Measurements from ENCODE around the gene MUC16.

The MUC16 gene

DNA sequence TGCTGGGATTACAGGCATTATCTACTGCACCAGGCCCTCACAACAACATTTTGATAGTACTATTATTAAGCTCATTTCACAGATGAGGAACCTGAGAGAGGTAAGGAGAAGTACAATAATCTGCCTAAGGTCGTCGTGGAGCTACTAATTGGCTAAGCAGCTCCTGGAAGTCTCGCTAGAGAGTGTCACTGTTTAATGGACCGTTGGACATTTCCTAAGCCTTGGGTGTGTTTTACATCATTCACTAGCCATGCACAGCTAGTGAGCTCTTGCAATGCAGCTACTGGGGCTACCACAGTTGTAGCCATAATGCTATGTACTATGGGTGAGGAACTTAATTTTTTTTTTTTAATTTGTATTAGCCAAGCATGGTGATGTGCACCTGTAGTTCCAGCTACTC, 42.7 kb upstream of the MUC16 start:
- no peak for DNase-seq (ENCODE audit: low read depth)
- no peak overlapping the region for H3K4me3 ChIP-seq (ENCODE audit: low read depth, low read length)
- no peak for TF ChIP-seq CTCF (IDR thresholded peaks at IDR 0.05; ENCODE audit: insufficient read depth, low read depth, low read length, missing control alignments)

DNA sequence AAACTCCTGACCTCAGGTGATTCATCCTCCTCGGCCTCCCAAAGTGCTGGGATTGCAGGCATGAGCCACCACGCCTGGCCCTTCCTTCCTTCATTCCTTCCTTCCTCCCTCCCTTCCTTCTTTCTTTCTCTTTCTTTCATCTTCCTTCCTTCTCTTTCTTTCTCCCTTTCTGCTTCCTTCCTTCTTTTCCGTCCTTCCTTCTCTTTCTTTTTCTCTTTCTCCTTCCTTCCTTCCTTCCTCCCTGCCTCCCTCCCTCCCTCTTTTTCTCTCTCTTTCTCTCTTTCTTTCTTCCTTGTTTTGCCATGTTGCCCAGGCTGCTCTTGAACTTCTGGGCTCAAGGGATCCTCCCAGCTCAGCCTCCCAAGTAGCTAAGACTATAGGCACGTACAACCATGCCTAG, 36.5 kb upstream of the MUC16 start:
- TF ChIP-seq CTCF (IDR thresholded peaks at IDR 0.05; ENCODE audit: insufficient read depth, low read depth, low read length, missing control alignments), result no peak

GRCh38 chr19:9044449-9044848, 34.2 kb upstream of the MUC16 start:
- no peak for DNase-seq (ENCODE audit: low read depth)
- TF ChIP-seq CTCF (IDR thresholded peaks at IDR 0.05; ENCODE audit: insufficient read depth, low read depth, low read length, missing control alignments), result no peak
- no peak overlapping the region for H3K4me3 ChIP-seq (ENCODE audit: low read depth, low read length)

More for the DNA sequence above, 36.5 kb upstream of the MUC16 start:
- H3K4me3 ChIP-seq (ENCODE audit: low read depth, low read length), result no peak overlapping the region
- no peak for DNase-seq (ENCODE audit: low read depth)

- no peak overlapping the region for H3K4me3 ChIP-seq (ENCODE audit: low read depth, low read length)
- DNase-seq (ENCODE audit: low read depth), result no peak
- TF ChIP-seq CTCF (IDR thresholded peaks at IDR 0.05; ENCODE audit: insufficient read depth, low read depth, low read length, missing control alignments), result no peak
Observed at GRCh38 chr19:9043524-9043923, 33.3 kb upstream of the MUC16 start.

- H3K4me3 ChIP-seq (ENCODE audit: low read depth, low read length), result no peak overlapping the region
- DNase-seq (ENCODE audit: low read depth), result no peak
- TF ChIP-seq CTCF (IDR thresholded peaks at IDR 0.05; ENCODE audit: insufficient read depth, low read depth, low read length, missing control alignments), result no peak
Observed at GRCh38 chr19:9041023-9041422, 30.8 kb upstream of the MUC16 start.

GRCh38 chr19:9040131-9040530, 29.9 kb upstream of the MUC16 start:
- TF ChIP-seq CTCF (IDR thresholded peaks at IDR 0.05; ENCODE audit: insufficient read depth, low read depth, low read length, missing control alignments), result no peak
- no peak overlapping the region for H3K4me3 ChIP-seq (ENCODE audit: low read depth, low read length)
- no peak for DNase-seq (ENCODE audit: low read depth)

- TF ChIP-seq CTCF (IDR thresholded peaks at IDR 0.05; ENCODE audit: insufficient read depth, low read depth, low read length, missing control alignments), result no peak
- no peak for DNase-seq (ENCODE audit: low read depth)
- H3K4me3 ChIP-seq (ENCODE audit: low read depth, low read length), result no peak overlapping the region
Observed at GRCh38 chr19:9039728-9040127, 29.5 kb upstream of the MUC16 start.
